H1 (cell line): ENCODE data around the gene ZNF462. TPM values are rescaled to one million over a fixed set of nuclear protein-coding genes. Genes with fewer than 3 reads are reported as not detected.

Experiments used
- CTCF ChIA-PET: fragments of 300-600 bp; sonication (Branson Sonifier 250); formaldehyde crosslinking; loops from one replicate; lab custom pipeline; 2021; ENCODE audit not compliant: partially characterized antibody; lab: Charles Lee
- POLR2A ChIA-PET: fragments of 300-600 bp; sonication (Branson Sonifier 250); formaldehyde crosslinking; loops from one replicate; lab custom pipeline; 2021; ENCODE audit warnings: inconsistent platforms; ENCODE audit not compliant: partially characterized antibody; lab: Charles Lee
- DNase-seq, 2 experiments: peaks; one replicate each; pipeline versions ENCODE4 v3.0.0 to v3.0.0-alpha.2; 2010 to 2022; ENCODE audit warnings: low spot score in 2 of 2, low read depth in 1 of 2, mixed read lengths in 1 of 2
- FAIRE-seq: peaks from 2 replicates; lab custom pipeline; 2011; peaks lifted over from hg19 to GRCh38; lab: Jason Lieb, UNC
- H2AFZ ChIP-seq: 2 replicates; pipeline ENCODE4 v1.8.1; 2012; ENCODE audit warnings: low read length, inconsistent platforms
- H2AK5ac ChIP-seq: 2 replicates; pipeline ENCODE4 v1.6.1; 2013; ENCODE audit warnings: low read depth, low read length
- H2BK120ac ChIP-seq: replicated peaks from 2 replicates; pipeline ENCODE3; 2013; ENCODE audit warnings: low read depth, low read length, inconsistent platforms
- H2BK12ac ChIP-seq: 2 replicates; pipeline ENCODE4 v1.6.1; 2013; ENCODE audit warnings: low read depth, low read length
- H2BK15ac ChIP-seq: 2 replicates; pipeline ENCODE4 v1.6.1; 2013; ENCODE audit warnings: low read length
- H2BK20ac ChIP-seq: 2 replicates; pipeline ENCODE4 v1.6.1; 2013; ENCODE audit warnings: low read length
- H2BK5ac ChIP-seq: 2 replicates; pipeline ENCODE4 v1.6.1; 2013; ENCODE audit warnings: low read depth, low read length
- H3K14ac ChIP-seq: 2 replicates; pipeline ENCODE4 v1.6.1; 2013; ENCODE audit warnings: inconsistent platforms; ENCODE audit not compliant: insufficient read length
- H3K18ac ChIP-seq: 2 replicates; pipeline ENCODE4 v1.6.1; 2013; ENCODE audit warnings: low read length; ENCODE audit errors: extremely low read depth
- H3K23ac ChIP-seq: 2 replicates; pipeline ENCODE4 v1.6.1; 2013; ENCODE audit warnings: inconsistent platforms; ENCODE audit not compliant: insufficient read length
- H3K23me2 ChIP-seq: 2 replicates; pipeline ENCODE4 v1.6.1; 2013; ENCODE audit warnings: low read depth, low read length
- H3K27ac ChIP-seq: 2 replicates; pipeline ENCODE4 v1.6.1; 2011; ENCODE audit warnings: low read depth, low read length, inconsistent platforms
- H3K27me3 ChIP-seq, 4 experiments: replicated peaks in 1 of 4; 1 replicate in 1 of 4; 2 replicates in 3 of 4; pipeline versions ENCODE4 v1.6.1 to v1.8.1; 2011 to 2013; ENCODE audit warnings: low read length in 3 of 4, mild to moderate bottlenecking in 3 of 4, inconsistent platforms in 2 of 4, mixed read lengths in 2 of 4, moderate library complexity in 1 of 4; ENCODE audit not compliant: control insufficient read depth in 3 of 4, insufficient read depth in 3 of 4; ENCODE audit errors: extremely low read depth in 1 of 4
- H3K36me3 ChIP-seq, 4 experiments: 2 replicates each; pipeline versions ENCODE4 v1.6.1 to v1.8.1; 2011 to 2013; ENCODE audit warnings: mild to moderate bottlenecking in 4 of 4, low read length in 3 of 4, moderate library complexity in 2 of 4, control low read depth in 1 of 4, inconsistent platforms in 1 of 4; ENCODE audit not compliant: insufficient read depth in 4 of 4, control insufficient read depth in 2 of 4
- H3K4ac ChIP-seq: replicated peaks from 2 replicates; pipeline ENCODE3; 2013; ENCODE audit warnings: low read length, low read depth, mixed read lengths, inconsistent platforms; ENCODE audit not compliant: insufficient read length
- H3K4me1 ChIP-seq, 4 experiments: replicated peaks in 1 of 4; 1 replicate in 1 of 4; 2 replicates in 3 of 4; pipeline versions ENCODE4 v1.6.1 to v1.8.1; 2011 to 2013; ENCODE audit warnings: low read length in 3 of 4, inconsistent platforms in 2 of 4, mixed read lengths in 1 of 4; ENCODE audit not compliant: insufficient read depth in 4 of 4, control insufficient read depth in 3 of 4
- H3K4me2 ChIP-seq, 2 experiments: 2 replicates each; pipeline versions ENCODE4 v1.6.1 to v1.8.1; 2011 to 2013; ENCODE audit warnings: low read depth in 2 of 2, low read length in 2 of 2, control low read depth in 1 of 2, inconsistent platforms in 1 of 2, mild to moderate bottlenecking in 1 of 2; ENCODE audit not compliant: insufficient read depth in 1 of 2
- H3K4me3 ChIP-seq, 4 experiments: fragments of 200-600, 300-600 bp in 1 of 4; sonication (generic), shearing (Covaris generic), sonication (Bioruptor Twin) in 1 of 4; 2 replicates each; pipeline versions ENCODE4 v1.5.1 to v1.8.1; 2011 to 2016; ENCODE audit warnings: low read length in 4 of 4, low read depth in 3 of 4, control low read depth in 2 of 4, inconsistent platforms in 2 of 4, mild to moderate bottlenecking in 2 of 4, mixed read lengths in 1 of 4, moderate library complexity in 1 of 4; ENCODE audit not compliant: insufficient read depth in 2 of 4; ENCODE audit errors: extremely low read depth in 1 of 4
- H3K56ac ChIP-seq: replicated peaks from 2 replicates; pipeline ENCODE3; 2013; ENCODE audit warnings: low read depth, mild to moderate bottlenecking, mixed read lengths, low read length, inconsistent platforms; ENCODE audit not compliant: insufficient read length
- H3K79me1 ChIP-seq: 2 replicates; pipeline ENCODE4 v1.6.1; 2013; ENCODE audit warnings: low read depth, low read length, control low read depth
- H3K79me2 ChIP-seq, 2 experiments: 2 replicates each; pipeline versions ENCODE4 v1.6.1 to v1.8.1; 2012 to 2013; ENCODE audit warnings: low read length in 2 of 2, mild to moderate bottlenecking in 2 of 2, inconsistent platforms in 1 of 2; ENCODE audit not compliant: insufficient read depth in 2 of 2, control insufficient read depth in 1 of 2
- H3K9ac ChIP-seq, 4 experiments: replicated peaks in 1 of 4; 1 replicate in 1 of 4; 2 replicates in 3 of 4; pipeline versions ENCODE4 v1.6.1 to v1.8.1; 2011 to 2013; ENCODE audit warnings: low read depth in 3 of 4, low read length in 3 of 4, control low read depth in 2 of 4, mild to moderate bottlenecking in 2 of 4, moderate library complexity in 2 of 4, inconsistent platforms in 1 of 4; ENCODE audit errors: extremely low read depth in 1 of 4
- H3K9me3 ChIP-seq, 2 experiments: 2 replicates each; pipeline versions ENCODE4 v1.6.1 to v1.8.1; 2012 to 2013; ENCODE audit warnings: mild to moderate bottlenecking in 2 of 2, moderate library complexity in 2 of 2, control low read depth in 1 of 2, inconsistent platforms in 1 of 2, low read depth in 1 of 2, low read length in 1 of 2, mixed read lengths in 1 of 2; ENCODE audit not compliant: insufficient read depth in 2 of 2
- H4K20me1 ChIP-seq, 2 experiments: replicated peaks in 1 of 2; 2 replicates each; pipeline versions ENCODE3 to v1.8.1; 2011 to 2013; ENCODE audit warnings: inconsistent platforms in 2 of 2, low read length in 2 of 2, mild to moderate bottlenecking in 1 of 2; ENCODE audit not compliant: insufficient read depth in 2 of 2, control insufficient read depth in 1 of 2
- H4K5ac ChIP-seq: 2 replicates; pipeline ENCODE4 v1.6.1; 2013; ENCODE audit warnings: low read length, low read depth, mixed read lengths, inconsistent platforms; ENCODE audit not compliant: insufficient read length
- H4K8ac ChIP-seq: 2 replicates; pipeline ENCODE4 v1.8.0; 2013; ENCODE audit warnings: mild to moderate bottlenecking, moderate library complexity, low read length, inconsistent platforms; ENCODE audit not compliant: insufficient read depth; ENCODE audit errors: extremely low read depth
- H4K91ac ChIP-seq: replicated peaks from 2 replicates; pipeline ENCODE3; 2013; ENCODE audit warnings: low read length, mixed read lengths, inconsistent platforms; ENCODE audit not compliant: insufficient read length
- BACH1 ChIP-seq: IDR thresholded peaks from 2 replicates; pipeline ENCODE4 v1.6.1; 2012; ENCODE audit warnings: low read length, improper control_type of control experiment
- BCL11A ChIP-seq, 2 experiments: IDR thresholded peaks; one replicate each; pipeline ENCODE4 v1.6.1; 2011; ENCODE audit warnings: low read depth in 2 of 2, low read length in 2 of 2, mild to moderate bottlenecking in 2 of 2
- CEBPB ChIP-seq: IDR thresholded peaks from 2 replicates; pipeline ENCODE4 v1.6.1; 2012; ENCODE audit warnings: low read depth, low read length
- CHD2 ChIP-seq: IDR thresholded peaks from 2 replicates; pipeline ENCODE4 v1.6.1; 2012; ENCODE audit warnings: low read length, improper control_type of control experiment
- FOSL1 ChIP-seq: IDR thresholded peaks from 2 replicates; pipeline ENCODE4 v1.6.1; 2011; ENCODE audit warnings: mild to moderate bottlenecking, low read depth, low read length, moderate library complexity; ENCODE audit not compliant: insufficient read depth
- GABPA ChIP-seq: IDR thresholded peaks from 2 replicates; pipeline ENCODE4 v1.6.1; 2011; ENCODE audit warnings: mild to moderate bottlenecking, low read length, moderate library complexity, borderline replicate concordance; ENCODE audit not compliant: insufficient read depth
- HDAC6 ChIP-seq: IDR thresholded peaks from one replicate; pipeline ENCODE4 v1.7.1; 2012; ENCODE audit warnings: low read depth, mild to moderate bottlenecking, inconsistent platforms, low read length, moderate library complexity
- JUN ChIP-seq: IDR thresholded peaks from 2 replicates; pipeline ENCODE4 v1.6.1; 2011; ENCODE audit warnings: low read depth, mild to moderate bottlenecking, improper control_type of control experiment, low read length
- KDM4A ChIP-seq: IDR thresholded peaks from one replicate; pipeline ENCODE4 v1.7.1; 2012; ENCODE audit warnings: low read depth, mild to moderate bottlenecking, moderate library complexity, low read length, inconsistent platforms; ENCODE audit not compliant: severe bottlenecking
- NANOG ChIP-seq: IDR thresholded peaks from 2 replicates; pipeline ENCODE4 v1.6.1; 2011; ENCODE audit warnings: low read length, low read depth, mild to moderate bottlenecking, inconsistent platforms; ENCODE audit not compliant: insufficient read depth, poor library complexity, severe bottlenecking
- POLR2AphosphoS5 ChIP-seq: IDR thresholded peaks from 2 replicates; pipeline ENCODE4 v1.6.1; 2011; ENCODE audit warnings: low read depth, low read length
- RAD21 ChIP-seq, 2 experiments: IDR thresholded peaks in 1 of 2; conservative IDR thresholded peaks in 1 of 2; 2 replicates each; pipeline ENCODE4 v1.6.1; 2011; ENCODE audit warnings: low read depth in 2 of 2, low read length in 2 of 2, improper control_type of control experiment in 1 of 2, inconsistent platforms in 1 of 2, mild to moderate bottlenecking in 1 of 2, moderate library complexity in 1 of 2
- SP1 ChIP-seq: IDR thresholded peaks from 2 replicates; pipeline ENCODE4 v1.6.1; 2011; ENCODE audit warnings: low read depth, low read length
- TCF12 ChIP-seq: IDR thresholded peaks from 2 replicates; pipeline ENCODE4 v1.6.1; 2011; ENCODE audit warnings: low read depth, mild to moderate bottlenecking, low read length
- WGBS, 2 experiments: shearing (Covaris generic) in 1 of 2; methylation state at CpG; one replicate each; pipeline versions ENCODE4 v1.1.6 to v1.1.7; 2013 to 2015; ENCODE audit warnings: low lambda C conversion rate in 2 of 2, mixed read lengths in 2 of 2, inconsistent platforms in 1 of 2, low coverage in 1 of 2, missing lambda C conversion rate in 1 of 2; ENCODE audit not compliant: insufficient replicate concordance in 2 of 2, insufficient coverage in 1 of 2, insufficient read length in 1 of 2; ENCODE audit errors: extremely low coverage in 1 of 2, missing lambda C conversion rate in 1 of 2; 5-methylcytosine and 5-hydroxymethylcytosine counted together
- polyA plus RNA-seq, 7 experiments: library from polyadenylated mRNA; depleted of rRNA in 3 of 7; stranded (reverse) in 5 of 7; unstranded in 2 of 7; fragments of >200 nt in 5 of 7; fragments of 200-250 nt in 2 of 7; gene quantifications; 1 replicate in 5 of 7; 2 replicates in 1 of 7; 4 replicates in 1 of 7; pipeline versions ENCODE4 v1.2.1 to v1.2.3, GENCODE V29; 2011 to 2013; ENCODE audit warnings: missing spikeins in 2 of 7, mixed read lengths in 2 of 7
- total RNA-seq: library from RNA; stranded (reverse); fragmentation: NEBNext Ultra II Directional; extraction: Animal tissue kit (Norgen Biotek cat#: 25700); gene quantifications from 2 replicates; pipeline ENCODE4 v1.2.1, GENCODE V29; 2021
- TF ChIP-seq, protein P1 (sequence below): IDR thresholded peaks from 2 replicates; pipeline ENCODE4 v1.6.1; 2012; ENCODE audit warnings: inconsistent platforms

The ZNF462 gene
- total and polyA plus RNA-seq, 2 of the 8 experiments (the other 6 are each of a cell fraction or from before 2014, with no cell fraction given), result 30.0 to 163 TPM

DNA sequence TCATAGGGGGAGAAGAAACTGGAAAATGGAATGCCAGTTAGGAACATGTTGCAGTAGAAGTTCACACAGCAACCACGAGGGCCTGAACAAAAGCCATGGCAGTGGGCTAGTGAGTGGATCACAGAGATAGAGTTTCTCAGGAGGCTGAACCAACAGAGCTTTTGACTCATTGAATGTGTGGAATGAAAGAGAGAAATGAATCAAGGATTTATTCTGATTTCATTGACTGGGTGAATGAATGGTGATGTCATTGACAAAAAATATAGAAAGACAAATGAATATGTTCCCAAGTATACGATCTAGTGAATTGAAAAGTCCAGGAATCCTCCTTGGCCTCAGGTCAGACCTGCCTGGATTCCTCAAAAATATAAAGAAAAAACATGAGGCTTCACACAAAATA is 99.2 kb downstream of the ZNF462 start:
- no peak overlapping the region for H2BK20ac ChIP-seq
- H3K79me1 ChIP-seq, result no peaks in the 10 kb centered on the region
- no peak overlapping the region for H2BK12ac ChIP-seq
- no peaks in the 10 kb centered on the region for H3K27me3 ChIP-seq
- peaks cover 0 to 10% (median 6%) of the 10 kb centered on the region in 4 experiments; a peak in 4 of 7 replicates for H3K4me1 ChIP-seq
- H3K9ac ChIP-seq, result no peak overlapping the region
- CTCF ChIA-PET, result no interaction called here
- H3K56ac ChIP-seq, result no peak overlapping the region
- H3K4me3 ChIP-seq, result no peak overlapping the region
- no peak overlapping the region for H2BK15ac ChIP-seq
- H3K23ac ChIP-seq, result no peak overlapping the region
- H3K14ac ChIP-seq, result no peak overlapping the region
- H2BK5ac ChIP-seq, result no peak overlapping the region
- POLR2A ChIA-PET, result interaction anchor here (1.2 kb wide), 1 partner anchor 100 kb away, joined by 3 read pairs; no protein-coding TSS in a partner anchor
- H2BK120ac ChIP-seq, result no peak overlapping the region
- H4K20me1 ChIP-seq, result no peaks in the 10 kb centered on the region
- no peak overlapping the region for H2AK5ac ChIP-seq
- H3K36me3 ChIP-seq, result peaks cover 2 to 59% (median 31%) of the 10 kb centered on the region in 4 experiments; a peak in 6 of 8 replicates
- WGBS, 2 experiments, result 93% methylated on average over 2 of the region's 2 CpGs; no CpG with 5 or more reads in 1 of the 2 experiments
- DNase-seq (no peak), FAIRE-seq (no peak)
- H4K91ac ChIP-seq, result no peak overlapping the region
- no peak overlapping the region for H3K4me2 ChIP-seq
- no peaks in the 10 kb centered on the region for H3K23me2 ChIP-seq
- no peaks in the 10 kb centered on the region for H3K9me3 ChIP-seq
- H4K5ac ChIP-seq, result no peak overlapping the region
- H3K79me2 ChIP-seq, result peaks cover 0 to 49% of the 10 kb centered on the region in 2 experiments; a peak in 2 of 4 replicates
- H3K18ac ChIP-seq, result no peak overlapping the region
- H3K4ac ChIP-seq, result no peak overlapping the region
- H4K8ac ChIP-seq, result no peak overlapping the region
- H3K27ac ChIP-seq, result no peak overlapping the region
- no peak overlapping the region for H2AFZ ChIP-seq
- TF ChIP-seq RAD21 (IDR thresholded peaks at IDR 0.05 in 1 of 2, conservative IDR thresholded peaks at IDR 0.05 in 1 of 2; ENCODE audit: low read depth in 2 of 2, low read length in 2 of 2), result no peak
- no peak for TF ChIP-seq POLR2AphosphoS5
- no peak for TF ChIP-seq BACH1
- TF ChIP-seq GABPA, result no peak
- TF ChIP-seq HDAC6, result no peak
- no peak for TF ChIP-seq SP1
- TF ChIP-seq CEBPB, result no peak
- TF ChIP-seq, protein P1, sequence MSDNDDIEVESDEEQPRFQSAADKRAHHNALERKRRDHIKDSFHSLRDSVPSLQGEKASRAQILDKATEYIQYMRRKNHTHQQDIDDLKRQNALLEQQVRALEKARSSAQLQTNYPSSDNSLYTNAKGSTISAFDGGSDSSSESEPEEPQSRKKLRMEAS, result no peak
- TF ChIP-seq BCL11A (IDR thresholded peaks at IDR 0.05; ENCODE audit: low read depth in 2 of 2, low read length in 2 of 2), result no peak
- TF ChIP-seq CHD2, result no peak
- TF ChIP-seq TCF12, result no peak
- no peak for TF ChIP-seq JUN
- no peak for TF ChIP-seq KDM4A
- no peak for TF ChIP-seq NANOG
- TF ChIP-seq FOSL1, result no peak
